ENCODE data around the gene RBM47.

The RBM47 gene

DNA sequence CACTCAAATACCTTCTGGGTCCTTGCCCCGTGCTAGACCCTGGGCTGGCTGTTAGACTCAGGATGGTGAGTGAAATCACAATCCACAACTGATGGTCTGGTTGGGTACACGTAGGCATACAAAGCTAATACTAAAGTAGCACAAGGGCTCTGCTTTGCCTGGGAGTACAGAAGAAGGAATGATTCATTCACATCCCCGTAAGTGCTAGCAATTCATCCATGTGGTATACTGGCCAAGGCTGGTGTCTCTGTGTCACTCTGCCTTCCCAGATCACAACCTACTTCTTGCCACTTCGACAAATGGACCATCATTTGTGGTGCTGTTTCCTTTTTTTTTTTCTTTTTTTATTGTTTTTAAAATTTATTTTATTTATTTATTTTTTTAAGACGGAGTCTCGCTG, 19.7 kb upstream of the RBM47 start:
- no peaks in the 10 kb centered on the region for H3K36me3 ChIP-seq (replicated peaks)
- DNase-seq, result no peak
- in situ Hi-C loops (cut with HindIII; ENCODE audit: low pct_ligation_motif_present, low sequenced_read_pairs), result no loop called here
- no peak overlapping the region for H3K4me3 ChIP-seq (ENCODE audit: low read depth, low read length)
- TF ChIP-seq, protein P1, sequence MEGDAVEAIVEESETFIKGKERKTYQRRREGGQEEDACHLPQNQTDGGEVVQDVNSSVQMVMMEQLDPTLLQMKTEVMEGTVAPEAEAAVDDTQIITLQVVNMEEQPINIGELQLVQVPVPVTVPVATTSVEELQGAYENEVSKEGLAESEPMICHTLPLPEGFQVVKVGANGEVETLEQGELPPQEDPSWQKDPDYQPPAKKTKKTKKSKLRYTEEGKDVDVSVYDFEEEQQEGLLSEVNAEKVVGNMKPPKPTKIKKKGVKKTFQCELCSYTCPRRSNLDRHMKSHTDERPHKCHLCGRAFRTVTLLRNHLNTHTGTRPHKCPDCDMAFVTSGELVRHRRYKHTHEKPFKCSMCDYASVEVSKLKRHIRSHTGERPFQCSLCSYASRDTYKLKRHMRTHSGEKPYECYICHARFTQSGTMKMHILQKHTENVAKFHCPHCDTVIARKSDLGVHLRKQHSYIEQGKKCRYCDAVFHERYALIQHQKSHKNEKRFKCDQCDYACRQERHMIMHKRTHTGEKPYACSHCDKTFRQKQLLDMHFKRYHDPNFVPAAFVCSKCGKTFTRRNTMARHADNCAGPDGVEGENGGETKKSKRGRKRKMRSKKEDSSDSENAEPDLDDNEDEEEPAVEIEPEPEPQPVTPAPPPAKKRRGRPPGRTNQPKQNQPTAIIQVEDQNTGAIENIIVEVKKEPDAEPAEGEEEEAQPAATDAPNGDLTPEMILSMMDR (IDR thresholded peaks at IDR 0.05; ENCODE audit: low read depth, low read length, missing control alignments), result no peak
- no peaks in the 10 kb centered on the region for H3K27me3 ChIP-seq (replicated peaks)
- H3K27ac ChIP-seq, result no peak overlapping the region

DNA sequence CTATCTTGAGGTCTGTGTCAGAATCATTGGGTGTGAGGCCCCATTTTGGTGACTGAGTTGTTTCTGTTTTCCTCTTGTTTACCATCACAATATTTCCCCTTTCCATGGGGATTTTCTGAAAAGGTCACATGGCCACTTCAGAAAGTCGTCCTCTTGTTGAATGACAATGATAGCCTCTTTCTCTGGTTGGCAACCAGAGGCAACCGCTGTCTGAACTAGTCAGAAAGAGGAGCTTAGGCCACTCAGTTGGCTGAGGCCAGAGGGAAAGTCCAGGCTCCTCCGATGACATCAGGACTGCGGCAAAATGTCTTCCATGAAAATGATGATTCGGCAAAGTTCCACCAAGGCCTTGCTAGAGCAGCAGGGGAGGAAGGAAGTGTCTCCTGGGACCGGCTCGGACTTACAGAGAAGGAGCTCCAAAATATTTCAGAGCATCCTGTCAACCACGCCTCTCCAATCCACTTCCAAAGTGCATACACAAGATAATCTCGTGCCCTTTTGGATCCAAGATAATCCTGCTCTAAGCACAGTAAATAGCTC, 19.1 kb upstream of the RBM47 start:
- TF ChIP-seq, protein P1 (IDR thresholded peaks at IDR 0.05; ENCODE audit: low read depth, low read length, missing control alignments), result no peak
- Histone ChIP-seq H3K27me3 (replicated peaks) (no peaks in the 10 kb centered on the region), H3K36me3 (replicated peaks) (no peaks in the 10 kb centered on the region), H3K27ac (no peak overlapping the region), H3K4me3 (ENCODE audit: low read depth, low read length) (no peak overlapping the region)
- no peak for DNase-seq
- in situ Hi-C loops (cut with HindIII; ENCODE audit: low pct_ligation_motif_present, low sequenced_read_pairs), result no loop called here

DNA sequence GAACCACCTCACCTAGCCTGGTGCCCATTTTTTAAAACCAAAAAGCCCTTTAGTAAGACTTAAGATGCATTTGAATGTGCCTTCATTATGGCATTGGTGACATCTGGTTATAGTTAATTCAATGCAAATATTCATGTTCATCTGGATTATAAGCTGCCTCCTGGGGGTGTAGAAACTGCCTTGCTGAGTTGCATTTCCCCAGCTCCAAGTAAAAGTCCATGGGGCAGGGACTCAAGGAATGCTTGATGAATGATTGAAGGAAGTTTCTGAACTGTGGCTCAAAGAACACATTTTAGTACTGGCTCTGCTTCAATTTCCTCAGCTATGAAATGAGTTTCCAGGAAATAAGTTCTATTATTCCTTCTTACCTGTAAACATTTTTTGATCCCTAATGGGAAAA, 18.5 kb upstream of the RBM47 start:
- in situ Hi-C loops (cut with HindIII; ENCODE audit: low pct_ligation_motif_present, low sequenced_read_pairs), result no loop called here
- H3K4me3 ChIP-seq (ENCODE audit: low read depth, low read length), result no peak overlapping the region
- no peak overlapping the region for H3K27ac ChIP-seq
- H3K27me3 ChIP-seq (replicated peaks), result no peaks in the 10 kb centered on the region
- H3K36me3 ChIP-seq (replicated peaks), result no peaks in the 10 kb centered on the region
- TF ChIP-seq, protein P1 (IDR thresholded peaks at IDR 0.05; ENCODE audit: low read depth, low read length, missing control alignments), result no peak
- no peak for DNase-seq

DNA sequence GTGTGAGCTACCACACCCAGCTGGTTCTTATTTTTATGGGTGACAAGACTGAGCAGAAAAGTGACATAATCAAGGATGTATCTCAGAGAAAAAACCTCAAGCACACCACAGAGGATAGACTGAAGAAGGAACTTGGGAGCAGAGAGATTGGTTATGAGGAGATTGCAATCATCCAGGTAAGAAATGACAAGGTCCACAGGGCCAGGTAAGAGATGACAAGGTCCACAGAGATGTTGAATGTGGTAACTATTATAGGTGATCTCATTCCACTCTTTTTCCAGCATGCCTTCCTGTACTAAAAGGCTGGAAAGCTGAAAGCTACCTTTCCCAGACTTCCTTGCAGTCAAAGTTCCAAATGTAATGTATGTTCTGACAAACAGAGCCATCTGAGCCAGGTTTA, 15.9 kb upstream of the RBM47 start:
- Histone ChIP-seq H3K27me3 (replicated peaks) (no peaks in the 10 kb centered on the region), H3K27ac (no peak overlapping the region), H3K4me3 (ENCODE audit: low read depth, low read length) (no peak overlapping the region), H3K36me3 (replicated peaks) (no peaks in the 10 kb centered on the region)
- in situ Hi-C loops (cut with HindIII; ENCODE audit: low pct_ligation_motif_present, low sequenced_read_pairs), result no loop called here
- TF ChIP-seq, protein P1 (IDR thresholded peaks at IDR 0.05; ENCODE audit: low read depth, low read length, missing control alignments), result no peak
- DNase-seq, result no peak

DNA sequence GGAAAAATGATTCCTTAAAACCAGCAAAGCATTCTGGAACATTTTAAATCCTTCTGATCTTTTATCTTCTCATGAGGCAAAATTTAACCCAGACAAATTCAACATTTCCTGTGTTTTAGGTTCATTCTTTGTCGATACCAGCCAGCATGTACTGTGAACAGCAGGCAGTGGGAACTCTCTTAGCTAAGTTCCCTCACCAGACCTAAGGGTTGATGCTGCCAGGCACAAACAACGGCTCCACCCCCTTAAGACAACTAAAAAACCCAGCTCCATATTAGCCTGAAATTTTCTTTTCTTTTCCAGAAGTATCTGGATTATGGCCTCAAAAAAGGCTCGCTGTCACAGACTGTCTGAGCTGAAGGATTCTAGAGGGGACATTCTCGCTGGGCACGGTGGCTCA, 2.4 kb upstream of the RBM47 start:
- Histone ChIP-seq H3K4me3 (ENCODE audit: low read depth, low read length) (no peak overlapping the region), H3K27ac (no peak overlapping the region), H3K36me3 (replicated peaks) (no peaks in the 10 kb centered on the region), H3K27me3 (replicated peaks) (peaks cover 2% of the 10 kb centered on the region)
- in situ Hi-C loops (cut with HindIII; ENCODE audit: low pct_ligation_motif_present, low sequenced_read_pairs), result no loop called here
- TF ChIP-seq, protein P1 (IDR thresholded peaks at IDR 0.05; ENCODE audit: low read depth, low read length, missing control alignments), result no peak
- DNase-seq, result no peak

DNA sequence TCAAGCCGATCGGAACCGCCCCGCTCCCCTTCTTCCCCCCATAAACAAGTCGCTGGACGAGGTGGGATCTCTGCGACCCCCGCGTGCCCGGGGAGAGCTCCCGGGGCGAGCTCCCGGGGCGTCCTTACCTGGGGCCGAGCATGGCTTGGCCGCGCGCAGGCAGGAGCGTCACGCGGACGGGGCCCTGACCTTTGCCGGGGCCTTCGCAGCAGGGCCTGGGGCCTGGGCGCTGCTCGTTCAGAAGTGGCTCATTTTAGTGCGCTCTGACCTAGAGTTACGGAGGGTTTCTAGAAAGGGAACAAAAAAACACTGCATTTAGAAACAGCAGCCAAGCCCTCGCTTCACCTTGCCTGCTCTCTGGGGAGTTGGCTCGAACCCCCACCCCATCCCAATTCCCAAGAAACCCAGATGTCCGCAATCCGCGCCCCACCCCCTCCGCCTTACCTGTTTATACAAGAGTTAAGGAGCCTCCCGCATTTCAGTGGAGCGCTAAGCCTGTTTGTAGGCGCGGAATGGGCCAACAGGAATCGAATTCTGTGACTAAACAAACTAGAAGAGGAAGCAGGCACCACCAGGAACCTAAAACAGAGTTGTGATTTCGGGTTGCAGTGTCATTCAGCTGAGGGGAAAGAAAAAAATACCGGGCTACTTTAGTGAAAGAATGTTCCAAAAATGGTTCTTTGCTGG, 814 bp upstream of the RBM47 start:
- in situ Hi-C loops (cut with HindIII; ENCODE audit: low pct_ligation_motif_present, low sequenced_read_pairs), result no loop called here
- Histone ChIP-seq H3K4me3 (ENCODE audit: low read depth, low read length) (peak overlapping the region; percentile 61), H3K27ac (no peak overlapping the region), H3K27me3 (replicated peaks) (peaks cover 2% of the 10 kb centered on the region), H3K36me3 (replicated peaks) (no peaks in the 10 kb centered on the region)
- TF ChIP-seq, protein P1 (IDR thresholded peaks at IDR 0.05; ENCODE audit: low read depth, low read length, missing control alignments), result no peak
- DNase-seq, result no peak
